ENCODE data around the gene ENSA.
"Not testable (repeated sequence)": the region's sequence is repeated elsewhere in the genome, so short reads cannot be mapped to it uniquely, and the experiment has no call there.

Gene ENSA

DNA sequence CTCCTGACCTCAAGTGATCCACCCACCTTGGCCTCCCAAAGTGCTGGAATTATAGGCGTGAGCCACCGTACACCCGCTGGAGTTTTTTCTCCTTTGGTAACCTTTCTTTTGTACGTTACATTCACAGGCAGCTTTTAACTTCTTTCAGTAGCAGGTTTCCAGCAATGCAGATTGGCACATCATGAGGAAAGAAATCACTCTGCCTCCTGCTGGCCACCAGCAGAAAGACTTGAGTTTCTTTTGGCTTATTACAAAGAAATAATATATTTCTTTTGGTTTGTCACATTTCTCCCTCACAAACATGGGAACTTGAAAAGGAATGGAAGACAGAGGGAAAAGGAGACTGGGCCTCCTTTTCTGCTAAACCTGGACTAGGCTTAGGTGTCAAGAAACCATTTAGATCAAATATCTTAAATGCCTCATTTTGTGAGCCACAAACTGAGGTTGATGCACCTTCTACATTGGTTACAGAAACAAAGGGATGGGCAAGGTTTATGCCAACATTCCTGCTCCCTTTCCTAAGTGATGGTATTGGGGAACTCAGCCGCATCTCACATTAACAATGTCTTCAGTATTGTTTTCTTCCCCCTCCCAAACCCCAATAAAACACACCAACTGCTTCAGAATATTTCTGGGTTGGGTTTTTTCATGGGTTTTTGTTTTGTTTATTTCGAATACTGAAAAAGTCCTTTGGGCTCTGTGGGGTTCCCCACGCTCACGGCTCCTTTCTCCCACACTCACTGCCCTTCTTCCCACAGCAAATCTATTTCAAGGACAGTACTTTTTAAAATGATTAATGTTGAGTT, 7.7 kb downstream of the ENSA start:
- DNase-seq = peak; percentile 79

- DNase-seq = no peak
Measured at GRCh38 chr1:150620919-150621318, 8.5 kb downstream of the ENSA start.

DNA sequence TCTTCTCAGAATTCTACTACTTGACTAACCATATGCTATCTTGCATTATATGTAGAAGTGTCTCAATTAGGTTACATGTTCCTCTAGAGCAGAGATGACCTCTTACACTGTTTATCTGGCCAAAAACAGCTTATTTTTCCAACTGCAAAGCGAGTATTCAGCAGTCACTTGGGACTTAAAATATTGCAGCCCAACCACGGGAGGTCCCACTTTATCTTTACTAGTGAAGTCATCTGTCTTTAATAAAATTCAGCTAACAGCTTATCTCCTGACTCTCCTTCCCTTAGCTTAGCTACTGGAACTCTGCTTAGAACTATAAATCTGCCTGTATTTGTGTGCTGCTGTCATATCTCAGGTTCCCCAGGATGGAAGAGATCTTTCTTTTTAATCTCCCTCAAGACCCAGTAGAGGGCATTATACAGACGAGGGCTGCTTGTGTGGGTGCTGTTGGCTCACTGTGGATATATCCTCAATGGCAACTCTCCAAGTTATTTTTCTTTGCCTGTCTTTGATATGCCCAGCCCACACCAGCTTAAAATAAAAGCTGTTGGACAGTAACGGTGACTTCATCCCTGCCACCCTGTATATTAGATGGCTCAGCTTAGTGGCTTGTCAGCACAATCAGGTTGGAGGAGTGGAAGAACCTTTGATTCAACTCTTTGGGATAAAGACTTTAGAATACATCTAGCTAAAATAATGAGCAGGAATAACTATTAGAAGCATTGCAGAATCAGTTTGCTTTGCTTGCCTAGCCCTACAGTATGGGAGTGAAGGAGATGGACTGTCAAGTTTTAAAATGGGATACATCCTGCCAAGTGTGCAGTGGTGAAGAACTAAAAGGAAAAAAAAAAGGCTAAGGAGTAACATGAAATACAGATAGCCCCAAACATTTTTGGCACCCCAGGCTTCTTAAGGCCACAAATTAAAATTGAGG, 9.6 kb downstream of the ENSA start:
- peak; percentile 50 for DNase-seq

GRCh38 chr1:150615346-150616201, 13.8 kb downstream of the ENSA start:
- peak; percentile 43 for DNase-seq

DNA sequence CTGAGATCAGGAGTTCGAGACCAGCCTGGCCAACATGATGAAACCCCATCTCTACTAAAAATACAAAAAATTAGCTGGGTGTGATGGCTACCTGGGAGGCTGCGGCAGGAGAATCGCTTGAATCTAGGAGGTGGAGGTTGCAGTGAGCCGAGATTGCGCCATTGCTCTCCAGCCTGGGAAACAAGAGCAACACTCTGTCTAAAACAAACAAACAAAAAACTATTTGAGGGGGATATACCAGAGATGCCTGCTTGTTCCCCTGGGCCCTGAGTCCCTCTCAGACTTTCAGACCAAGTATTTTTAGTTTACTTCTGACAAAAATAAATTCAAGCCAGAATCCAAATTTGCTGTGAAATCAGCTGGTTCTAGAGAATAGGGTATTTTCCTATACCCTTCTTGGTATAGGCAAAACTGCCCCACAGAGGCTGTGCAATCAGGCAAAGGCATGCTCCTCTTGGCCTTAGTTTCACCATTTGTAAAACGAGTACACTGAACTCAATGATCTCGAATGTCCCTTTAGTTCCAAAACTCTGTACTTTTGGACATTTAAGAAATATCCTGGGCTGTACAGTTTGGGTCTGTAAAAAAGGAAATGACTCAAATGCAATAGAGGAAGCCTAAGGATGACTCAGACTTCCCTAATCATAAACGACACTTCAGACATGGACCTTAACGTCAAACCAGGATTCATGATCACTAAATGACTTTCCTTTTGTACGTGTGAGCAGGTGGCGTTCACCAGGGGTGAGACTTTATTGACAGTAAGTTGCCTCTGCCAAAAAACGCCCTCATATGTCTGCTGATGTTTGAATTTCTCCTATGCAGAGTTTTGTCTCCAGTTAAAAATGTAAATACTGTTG, 16.1 kb downstream of the ENSA start:
- peak; percentile 75 for DNase-seq

DNA sequence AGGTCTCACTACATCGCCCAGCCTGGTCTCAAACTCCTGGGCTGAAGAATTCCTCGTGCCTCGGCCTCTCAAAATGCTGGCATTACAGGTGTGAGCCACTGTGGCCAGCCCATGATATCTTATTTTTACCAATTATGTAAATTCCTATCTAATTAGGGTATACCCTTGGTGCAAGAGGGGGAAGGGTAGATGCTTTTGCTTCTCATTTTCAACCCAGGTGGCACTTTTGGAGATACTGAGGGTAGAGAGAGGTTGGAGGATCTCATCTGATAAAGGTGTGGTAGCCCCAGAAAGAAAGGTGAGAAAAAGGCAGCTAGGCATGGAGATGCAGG, 17.4 kb downstream of the ENSA start:
- peak; percentile 36 for DNase-seq

GRCh38 chr1:150610576-150610975, 18.8 kb downstream of the ENSA start:
- no peak for DNase-seq

- no peak for DNase-seq
Measured at GRCh38 chr1:150609732-150610131, 19.7 kb downstream of the ENSA start.

GRCh38 chr1:150606463-150607142, 22.8 kb downstream of the ENSA start:
- DNase-seq = no peak

GRCh38 chr1:150605451-150605731, 24.0 kb downstream of the ENSA start:
- DNase-seq = not testable (repeated sequence)

- no peak for DNase-seq
Measured at GRCh38 chr1:150604226-150604588, 25.2 kb downstream of the ENSA start.

DNA sequence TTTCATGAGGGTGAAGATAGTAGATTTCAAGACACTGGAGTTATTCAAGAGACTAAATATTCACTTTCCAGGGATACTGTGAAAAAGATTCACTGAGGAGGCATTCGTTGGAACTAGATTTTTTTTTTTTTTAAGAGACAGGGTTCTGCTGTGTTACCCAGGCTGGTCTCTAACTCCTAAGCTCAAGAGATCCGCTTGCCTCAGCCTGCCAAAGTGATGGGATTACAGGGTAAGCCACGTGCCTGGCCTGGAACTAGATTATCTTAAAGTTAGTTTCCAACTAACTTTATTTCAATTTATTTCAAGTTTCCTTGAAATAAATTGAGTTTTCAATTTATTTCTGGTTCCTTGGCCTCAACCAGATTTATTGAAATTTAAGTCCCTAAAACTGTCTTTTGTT, 25.7 kb downstream of the ENSA start:
- DNase-seq = no peak

DNA sequence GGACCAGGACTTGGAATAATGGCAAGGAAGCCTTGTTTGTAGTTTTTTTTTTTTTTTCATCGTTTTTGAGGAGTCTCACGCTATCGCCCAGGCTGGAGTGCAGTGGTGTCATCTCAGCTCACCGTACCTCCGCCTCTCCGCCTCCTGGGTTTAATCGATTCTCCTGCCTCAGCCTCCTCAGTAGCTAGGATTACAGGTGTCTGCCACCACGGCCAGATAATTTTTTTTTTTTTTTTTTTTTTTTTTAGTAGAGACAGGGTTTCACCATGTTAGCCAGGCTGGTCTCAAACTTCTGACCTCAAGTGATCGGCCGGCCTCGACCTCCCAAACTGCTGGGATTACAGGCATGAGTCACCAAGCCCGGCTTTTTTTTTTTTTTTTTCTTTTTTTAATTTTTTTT, 27.0 kb downstream of the ENSA start:
- not testable (repeated sequence) for DNase-seq

DNA sequence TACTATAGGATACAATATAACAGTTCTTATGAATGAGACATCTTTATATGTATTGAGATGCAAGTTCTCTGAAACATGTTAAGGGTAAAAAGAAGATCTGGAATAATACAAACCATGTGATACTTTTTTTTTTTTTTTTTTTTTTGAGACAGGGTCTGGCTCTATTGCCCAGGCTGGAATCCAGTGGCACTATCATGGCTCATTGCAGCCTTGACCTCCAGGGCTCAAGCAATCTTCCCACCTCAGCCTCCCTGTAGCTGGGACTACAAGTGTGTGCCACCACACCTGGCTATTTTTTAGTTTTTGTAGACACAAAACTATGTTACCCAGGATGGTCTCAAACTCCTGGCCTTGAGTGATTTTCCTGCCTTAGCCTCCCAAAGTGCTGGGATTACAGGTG, 27.9 kb downstream of the ENSA start:
- no peak for DNase-seq

DNA sequence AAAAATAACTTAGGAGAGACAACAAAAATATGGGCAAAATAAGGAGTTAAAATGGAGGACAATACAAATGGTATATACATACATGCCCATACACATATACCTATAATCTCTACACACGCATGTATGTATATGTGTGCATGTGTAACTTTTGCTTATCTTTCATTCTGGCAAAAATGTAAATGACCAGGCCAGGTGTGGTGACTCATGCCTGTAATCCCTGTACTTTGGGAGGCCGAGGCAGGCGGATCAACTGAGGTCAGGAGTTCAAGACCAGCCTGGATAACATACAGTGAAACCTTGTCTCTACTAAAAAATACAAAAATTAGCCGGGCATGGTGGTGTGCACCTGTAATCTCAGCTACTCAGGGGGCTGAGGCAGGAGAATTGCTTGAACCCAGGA, 31.1 kb downstream of the ENSA start:
- not testable (repeated sequence) for DNase-seq

DNA sequence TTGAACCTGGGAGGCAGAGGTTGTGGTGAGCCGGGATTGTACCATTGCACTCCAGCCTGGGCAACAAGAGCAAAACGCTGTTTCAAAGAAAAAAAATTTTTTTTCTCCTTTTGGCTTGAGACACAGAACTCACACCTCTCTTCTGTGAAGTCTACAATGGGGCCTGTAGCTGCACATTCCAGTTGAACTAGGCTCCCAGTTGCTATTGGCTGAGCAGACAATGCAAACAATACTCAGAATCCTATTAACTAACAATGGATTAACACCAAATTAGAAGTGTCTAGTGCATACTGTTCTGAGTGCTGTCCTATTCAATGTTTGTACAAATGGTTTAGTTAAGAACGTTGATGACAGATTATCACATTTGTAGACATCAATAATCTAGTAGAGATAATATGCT, 32.4 kb downstream of the ENSA start:
- no peak for DNase-seq

DNA sequence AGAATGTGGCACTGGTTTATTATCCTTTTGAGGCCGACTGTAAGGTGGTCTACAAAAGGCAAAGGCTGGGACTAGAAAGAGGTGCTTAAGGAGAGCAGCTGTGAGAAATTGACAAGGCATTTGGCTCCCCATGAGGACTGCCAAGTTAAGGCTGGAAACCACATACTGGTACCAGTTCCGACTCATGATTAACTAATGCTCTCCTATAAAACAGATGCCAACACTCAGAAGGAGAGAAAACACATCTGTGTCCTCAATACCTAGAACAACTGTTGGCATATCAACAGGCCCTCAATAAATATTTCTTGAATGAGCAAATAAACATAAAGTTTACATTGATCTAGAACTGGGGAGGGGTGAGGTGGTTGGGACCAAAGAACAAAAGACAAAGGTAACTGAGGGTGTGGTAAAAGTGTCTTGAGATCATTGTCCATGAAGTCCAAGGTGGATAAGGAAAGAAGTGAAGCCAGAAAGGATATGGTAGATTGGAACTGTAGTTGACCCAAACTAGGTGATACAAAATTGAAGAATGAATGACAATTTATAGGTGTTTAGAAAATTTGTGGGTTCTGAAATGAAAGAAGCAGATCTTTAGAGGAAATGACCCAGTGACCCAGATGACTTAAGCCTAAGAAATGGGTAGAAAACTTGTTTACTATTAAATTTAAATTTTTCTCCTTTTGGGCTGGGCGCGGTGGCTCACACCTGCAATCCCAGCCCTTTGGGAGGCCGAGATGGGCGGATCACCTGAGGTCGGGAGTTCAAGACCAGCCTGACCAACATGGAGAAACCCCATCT, 33.1 kb downstream of the ENSA start:
- DNase-seq = peak; percentile 4

DNA sequence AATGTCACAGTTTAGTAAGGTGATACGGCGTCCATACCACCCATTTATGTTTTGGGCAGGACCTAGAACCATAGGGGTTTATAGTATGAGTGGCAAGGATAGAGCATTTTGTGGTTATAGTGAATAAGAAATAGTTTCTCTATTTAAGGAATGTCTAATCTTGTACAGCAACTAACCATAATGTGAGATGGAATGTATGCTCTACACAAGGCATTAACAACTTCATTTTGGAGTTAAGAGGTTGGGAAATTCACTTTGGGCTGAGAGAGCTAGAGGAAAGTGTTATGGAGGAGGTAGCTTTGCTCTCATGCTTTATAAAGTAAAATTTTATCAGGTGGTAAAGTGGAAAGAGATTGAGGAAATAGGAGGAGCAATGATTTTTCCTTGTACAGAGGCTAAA, 47.0 kb downstream of the ENSA start:
- no peak for DNase-seq

DNA sequence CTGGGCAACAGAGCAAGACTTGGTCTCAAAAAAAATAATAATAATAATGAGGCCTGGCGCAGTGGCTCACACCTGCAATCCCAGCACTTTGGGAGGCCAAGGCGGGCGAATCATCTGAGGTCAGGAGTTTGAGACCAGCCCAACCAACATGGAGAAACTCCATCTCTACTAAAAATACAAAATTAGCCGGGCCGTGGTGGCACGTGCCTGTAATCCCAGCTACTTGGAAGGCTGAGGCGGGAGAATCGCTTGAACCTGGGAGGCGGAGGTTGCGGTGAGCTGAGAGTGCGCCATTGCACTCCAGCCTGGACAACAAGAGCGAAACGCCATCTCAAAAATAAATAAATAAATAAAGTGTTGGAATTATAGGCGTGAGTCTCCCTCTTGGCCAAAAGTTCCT, 47.5 kb downstream of the ENSA start:
- DNase-seq = not testable (repeated sequence)

DNA sequence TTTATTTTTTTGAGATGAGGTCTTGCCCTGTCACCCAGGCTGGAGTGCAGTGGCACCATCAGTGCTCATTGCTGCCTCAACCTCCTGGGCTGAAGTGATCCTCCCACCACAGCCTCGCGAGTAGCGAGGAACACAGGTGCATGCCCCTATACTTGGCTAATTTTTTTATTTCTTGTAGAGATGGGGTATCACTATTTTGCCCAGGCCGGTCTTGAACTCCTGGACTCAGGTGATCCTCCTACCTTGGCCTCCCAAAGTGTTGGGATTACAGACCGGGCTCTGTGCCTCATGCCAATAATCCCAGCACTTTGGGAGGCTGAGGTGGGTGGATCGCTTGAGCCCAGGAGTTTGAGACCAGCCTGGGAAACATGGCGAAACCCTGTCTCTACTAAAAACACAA, 48.0 kb downstream of the ENSA start:
- DNase-seq = not testable (repeated sequence)

GRCh38 chr1:150580966-150581365, 48.4 kb downstream of the ENSA start:
- not testable (repeated sequence) for DNase-seq
